ENCODE data around the gene BCOR. TPM values are rescaled to one million over a fixed set of nuclear protein-coding genes. Genes with fewer than 3 reads are reported as not detected.
A peak's percentile ranks its signal among the peaks of the same experiment; 100 is the strongest.

Gene BCOR
- total RNA-seq, 1 experiment from 2014 or later, result 134 TPM

DNA sequence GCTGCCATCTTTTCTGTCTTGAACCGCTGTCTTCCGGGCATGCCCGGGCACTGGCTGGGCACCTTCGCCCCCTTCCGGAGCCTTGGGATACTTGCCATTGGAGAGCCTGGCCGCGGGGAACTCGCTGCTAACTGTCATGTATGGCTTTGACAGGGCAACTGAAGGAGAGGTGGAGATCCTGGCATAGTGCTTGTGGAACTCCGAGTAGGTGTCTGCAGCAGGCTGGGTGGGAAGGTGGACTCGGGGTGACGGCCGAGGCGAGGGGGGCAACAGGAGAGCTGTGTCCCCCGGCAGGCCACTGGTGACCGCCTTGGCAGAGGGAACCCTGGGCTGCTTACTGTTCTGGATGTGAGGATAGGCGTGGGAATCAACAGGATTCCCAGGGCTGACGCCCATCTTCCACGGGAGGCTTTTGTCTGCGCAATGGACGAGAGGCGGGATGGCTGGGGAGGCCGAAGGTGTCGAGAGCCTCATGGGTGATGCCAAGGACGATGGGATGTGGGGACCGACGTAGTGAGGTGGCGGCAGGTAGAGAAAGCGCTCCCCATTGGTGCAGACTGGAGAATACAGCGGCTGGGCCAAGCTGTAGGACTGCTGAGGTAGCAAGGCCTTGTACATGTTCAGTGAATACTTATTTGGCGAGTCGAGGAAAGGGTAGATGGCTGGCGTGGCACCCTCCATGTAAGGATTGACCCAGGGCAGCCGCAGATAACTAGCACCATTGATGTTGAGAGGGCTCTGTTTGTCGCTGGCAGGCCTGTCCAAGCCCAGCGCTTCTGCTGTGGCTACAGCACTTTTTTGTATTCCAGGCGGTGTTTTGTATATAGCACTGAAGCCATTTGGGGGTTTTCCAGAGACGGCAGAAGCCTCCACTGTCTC is 23.4 kb downstream of the BCOR start:
- Histone ChIP-seq H4K5ac (ENCODE audit: insufficient read length, low read depth, low read length) (no peak overlapping the region), H3K56ac (ENCODE audit: insufficient read length, low read depth, low read length) (no peak overlapping the region), H3K27ac (ENCODE audit: insufficient read length, low read depth, low read length) (no peak overlapping the region), H3K14ac (ENCODE audit: insufficient read depth, low read length) (no peak overlapping the region), H3K18ac (ENCODE audit: insufficient read length, low read depth, low read length) (no peak overlapping the region), H3K79me1 (ENCODE audit: insufficient read depth, low read depth, low read length, poor library complexity, severe bottlenecking) (peaks cover 6% of the 10 kb centered on the region), H3K9ac (ENCODE audit: extremely low read depth, insufficient read length, low read length) (no peak overlapping the region), H3K23me2 (ENCODE audit: insufficient read length, low read depth, low read length, poor library complexity, severe bottlenecking) (no peaks in the 10 kb centered on the region), H3K23ac (ENCODE audit: insufficient read length, low read depth, low read length) (no peak overlapping the region), H2BK12ac (ENCODE audit: insufficient read length, low read depth, low read length) (no peak overlapping the region), H4K20me1 (ENCODE audit: control insufficient read depth, insufficient read depth, insufficient read length) (no peaks in the 10 kb centered on the region), H4K8ac (replicated peaks; ENCODE audit: insufficient read length, low read depth, low read length) (no peak overlapping the region), H2BK20ac (ENCODE audit: low read depth, low read length, poor library complexity, severe bottlenecking) (no peak overlapping the region), H3K4me2 (ENCODE audit: insufficient read depth, insufficient read length, low read length) (no peak overlapping the region), H2AFZ (ENCODE audit: low read length) (no peak overlapping the region), H3K27me3 (ENCODE audit: insufficient read depth, low read length) (no peaks in the 10 kb centered on the region), H3K79me2 (ENCODE audit: insufficient read depth, low read length) (peaks cover 3% of the 10 kb centered on the region; the same call in 1 of the 2 replicates), H2BK120ac (ENCODE audit: low read depth, low read length, poor library complexity, severe bottlenecking) (no peak overlapping the region), H2BK15ac (ENCODE audit: low read depth, low read length) (no peak overlapping the region), H3K4ac (ENCODE audit: low read depth, low read length) (no peak overlapping the region), H2AK5ac (ENCODE audit: insufficient read length, low read length) (no peak overlapping the region), H3K4me1 (ENCODE audit: insufficient read depth, low read length) (peaks cover 9% of the 10 kb centered on the region; the same call in 1 of the 2 replicates), H2BK5ac (ENCODE audit: insufficient read length, low read length) (no peak overlapping the region), H3T11ph (ENCODE audit: low read length) (no peak overlapping the region), H3K9me3 (ENCODE audit: control insufficient read depth, low read depth, low read length) (no peaks in the 10 kb centered on the region), H4K91ac (ENCODE audit: insufficient read length, low read depth, low read length) (no peak overlapping the region)
- WGBS (ENCODE audit: extremely low coverage, insufficient read length, low lambda C conversion rate), result no CpG with 5 or more reads among the region's 37 CpGs
- Mint-ChIP-seq H3K4me3 (no peak overlapping the region), H3K27me3 (ENCODE audit: low read depth) (no peaks in the 10 kb centered on the region; the same call in 1 of the 2 replicates), H3K36me3 (ENCODE audit: insufficient read depth in 1 of 3, low read depth in 3 of 3) (peaks cover 58 to 91% (median 81%) of the 10 kb centered on the region in 3 experiments), H3K4me1 (peaks cover 24 to 38% of the 10 kb centered on the region in 2 experiments), H3K27ac (peak overlapping the region in 2 of 3 experiments; percentile 58 to 77; a peak in 2 of 7 replicates), H3K9me3 (peaks cover 64 to 73% of the 10 kb centered on the region in 2 experiments)
- no peak for DNase-seq
- TF ChIP-seq, protein P1, sequence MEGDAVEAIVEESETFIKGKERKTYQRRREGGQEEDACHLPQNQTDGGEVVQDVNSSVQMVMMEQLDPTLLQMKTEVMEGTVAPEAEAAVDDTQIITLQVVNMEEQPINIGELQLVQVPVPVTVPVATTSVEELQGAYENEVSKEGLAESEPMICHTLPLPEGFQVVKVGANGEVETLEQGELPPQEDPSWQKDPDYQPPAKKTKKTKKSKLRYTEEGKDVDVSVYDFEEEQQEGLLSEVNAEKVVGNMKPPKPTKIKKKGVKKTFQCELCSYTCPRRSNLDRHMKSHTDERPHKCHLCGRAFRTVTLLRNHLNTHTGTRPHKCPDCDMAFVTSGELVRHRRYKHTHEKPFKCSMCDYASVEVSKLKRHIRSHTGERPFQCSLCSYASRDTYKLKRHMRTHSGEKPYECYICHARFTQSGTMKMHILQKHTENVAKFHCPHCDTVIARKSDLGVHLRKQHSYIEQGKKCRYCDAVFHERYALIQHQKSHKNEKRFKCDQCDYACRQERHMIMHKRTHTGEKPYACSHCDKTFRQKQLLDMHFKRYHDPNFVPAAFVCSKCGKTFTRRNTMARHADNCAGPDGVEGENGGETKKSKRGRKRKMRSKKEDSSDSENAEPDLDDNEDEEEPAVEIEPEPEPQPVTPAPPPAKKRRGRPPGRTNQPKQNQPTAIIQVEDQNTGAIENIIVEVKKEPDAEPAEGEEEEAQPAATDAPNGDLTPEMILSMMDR (conservative IDR thresholded peaks at IDR 0.05), result no peak

All from H9 (cell line).